Gastroesophageal sphincter (tissue), 4 donors: ENCODE measurements around the gene CELF2. TPM values are rescaled to one million over a fixed set of nuclear protein-coding genes. Genes with fewer than 3 reads are reported as not detected.

ENCODE experiments used
- ATAC-seq: fragments of 150-250 bp; one replicate; pipeline ENCODE4 v1.9.1; 2016; ENCODE audit warnings: mild to moderate bottlenecking, moderate library complexity
- H3K27ac ChIP-seq, 4 donors: fragments of 200-600 bp; sonication (generic) in 3 of 4; 1 replicate in 3 of 4; 2 replicates in 1 of 4; pipeline ENCODE4 v1.5.1; 2016 to 2019
- H3K27me3 ChIP-seq: fragments of 200-600 bp; sonication (generic); one replicate; pipeline ENCODE4 v1.5.1; 2019
- H3K36me3 ChIP-seq, 2 donors: fragments of 200-600 bp; sonication (generic); one replicate each; pipeline ENCODE4 v1.5.1; 2019; ENCODE audit warnings: control low read depth in 1 of 2
- H3K4me1 ChIP-seq, 3 donors: fragments of 200-600 bp; sonication (generic); 1 replicate in 2 of 3; 2 replicates in 1 of 3; pipeline ENCODE4 v1.5.1; 2016 to 2019; ENCODE audit warnings: control low read depth in 2 of 3
- H3K4me3 ChIP-seq, 2 donors: fragments of 200-600 bp; sonication (generic); one replicate each; pipeline ENCODE4 v1.5.1; 2019; ENCODE audit warnings: mild to moderate bottlenecking in 1 of 2, moderate library complexity in 1 of 2
- H3K9me3 ChIP-seq, 3 donors: fragments of 200-600 bp; sonication (generic); one replicate each; pipeline ENCODE4 v1.5.1; 2017 to 2019; ENCODE audit warnings: control low read depth in 2 of 3
- CTCF ChIP-seq, 4 experiments: fragments of 200-600 bp in 2 of 4; fragments of 450-650 bp in 2 of 4; sonication (generic) in 1 of 4; IDR thresholded peaks; one replicate each; pipeline ENCODE4 v1.5.1; 2017 to 2019; ENCODE audit warnings: antibody characterized with exemption in 4 of 4, mild to moderate bottlenecking in 2 of 4, moderate library complexity in 2 of 4
- EP300 ChIP-seq: sonication (generic); formaldehyde crosslinking; IDR thresholded peaks from one replicate; pipeline ENCODE4 v1.6.1; 2017; ENCODE audit warnings: antibody characterized with exemption, mild to moderate bottlenecking
- POLR2A ChIP-seq, 2 donors: fragments of 450-650 bp; IDR thresholded peaks; one replicate each; pipeline ENCODE4 v1.6.1; 2017; ENCODE audit warnings: antibody characterized with exemption in 2 of 2, mild to moderate bottlenecking in 2 of 2, moderate library complexity in 1 of 2
- POLR2AphosphoS5 ChIP-seq: sonication (generic); formaldehyde crosslinking; IDR thresholded peaks from one replicate; pipeline ENCODE4 v1.6.1; 2017; ENCODE audit warnings: antibody characterized with exemption
- WGBS, 2 donors: methylation state at CpG; one replicate each; pipeline ENCODE4 v1.1.5; 2018; ENCODE audit warnings: low coverage in 1 of 2; 5-methylcytosine and 5-hydroxymethylcytosine counted together
- total RNA-seq, 4 donors: library from RNA; depleted of rRNA; stranded (reverse); fragments of >200 nt; gene quantifications; one replicate each; pipeline ENCODE4 v1.1.0, GENCODE V29; 2016

The CELF2 gene
- total RNA-seq, 4 donors from 2014 or later, result 82.4 to 122 (median 110) TPM

DNA sequence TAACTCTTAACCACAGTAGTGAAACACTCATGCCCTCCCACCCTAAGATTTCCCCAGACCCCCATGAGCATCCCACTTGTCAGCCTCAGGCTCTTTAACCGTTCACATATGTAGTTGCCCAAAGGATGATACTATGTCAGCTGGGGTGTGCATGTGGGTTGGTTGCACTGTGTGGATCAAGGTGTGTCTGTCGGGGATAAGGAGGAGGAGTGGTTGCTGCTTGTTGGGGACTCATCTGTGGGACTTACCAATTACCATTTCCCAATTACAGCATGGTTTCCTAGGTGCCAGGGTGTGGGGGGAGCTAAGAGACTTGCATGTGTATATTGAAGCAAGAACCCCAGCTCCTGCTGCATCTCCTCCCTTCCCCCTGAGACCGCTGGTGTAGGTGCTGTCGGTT, 48.8 kb downstream of the CELF2 start:
- TF ChIP-seq CTCF (IDR thresholded peaks at IDR 0.05) (no peak), EP300 (no peak), POLR2A (IDR thresholded peaks at IDR 0.05) (no peak), POLR2AphosphoS5 (no peak)
- 80 to 100% methylated on average over 2 to 3 of the region's 4 CpGs for WGBS, 2 donors
- Histone ChIP-seq H3K4me3 (no peak overlapping the region), H3K9me3 (no peaks in the 10 kb centered on the region), H3K27me3 (no peaks in the 10 kb centered on the region), H3K27ac (no peak overlapping the region), H3K4me1 (peaks cover 0 to 34% (median 0%) of the 10 kb centered on the region in 3 donors), H3K36me3 (no peaks in the 10 kb centered on the region)
- no peak for ATAC-seq

- Histone ChIP-seq H3K4me1 (peaks cover 2 to 45% (median 10%) of the 10 kb centered on the region in 3 donors), H3K36me3 (no peaks in the 10 kb centered on the region), H3K27me3 (no peaks in the 10 kb centered on the region), H3K27ac (no peak overlapping the region), H3K4me3 (no peak overlapping the region), H3K9me3 (no peaks in the 10 kb centered on the region)
- WGBS, 2 donors, result 86 to 92% methylated on average over 2 to 4 of the region's 4 CpGs
- TF ChIP-seq CTCF (IDR thresholded peaks at IDR 0.05) (no peak), POLR2A (IDR thresholded peaks at IDR 0.05) (no peak)
- no peak for ATAC-seq
Measured at GRCh38 chr10:11068861-11069633, 51.4 kb downstream of the CELF2 start.

DNA sequence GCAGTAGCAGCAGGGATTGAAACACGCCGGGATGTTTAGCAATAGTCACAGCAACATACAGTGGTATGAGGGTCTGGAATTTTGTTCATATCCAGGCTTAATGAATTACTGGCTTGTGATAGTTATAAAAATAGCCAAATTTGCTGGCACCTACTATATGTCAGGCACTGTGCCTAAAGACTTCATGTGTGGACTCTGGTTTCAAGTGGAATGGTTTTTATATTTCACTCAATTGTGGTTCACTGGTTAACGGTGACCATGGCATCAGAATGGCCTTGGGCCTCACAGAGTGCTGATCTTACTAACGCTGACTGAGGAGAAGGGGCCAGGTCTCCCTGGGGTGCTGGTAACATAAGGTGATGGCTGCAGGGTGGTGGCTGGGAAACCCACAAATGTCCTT, 55.7 kb downstream of the CELF2 start:
- no peaks in the 10 kb centered on the region for H3K9me3 ChIP-seq
- no peak for TF ChIP-seq CTCF (IDR thresholded peaks at IDR 0.05)
- no peak for TF ChIP-seq EP300
- peak; percentile 23 for TF ChIP-seq POLR2AphosphoS5
- no peak for TF ChIP-seq POLR2A (IDR thresholded peaks at IDR 0.05)
- no peaks in the 10 kb centered on the region for H3K36me3 ChIP-seq
- H3K4me3 ChIP-seq, result no peak overlapping the region
- no peaks in the 10 kb centered on the region for H3K27me3 ChIP-seq
- ATAC-seq, result peak; percentile 22
- 14 to 29% methylated on average over 4 of the region's 4 CpGs for WGBS, 2 donors
- H3K4me1 ChIP-seq, result peaks cover 2 to 48% (median 17%) of the 10 kb centered on the region in 3 donors
- no peak overlapping the region for H3K27ac ChIP-seq

- Histone ChIP-seq H3K4me1 (peaks cover 2 to 48% (median 17%) of the 10 kb centered on the region in 3 donors), H3K4me3 (no peak overlapping the region), H3K27ac (no peak overlapping the region), H3K9me3 (no peaks in the 10 kb centered on the region), H3K36me3 (no peaks in the 10 kb centered on the region), H3K27me3 (no peaks in the 10 kb centered on the region)
- ATAC-seq, result no peak
- 89 to 90% methylated on average over 2 to 4 of the region's 4 CpGs for WGBS, 2 donors
- no peak for TF ChIP-seq CTCF (IDR thresholded peaks at IDR 0.05)
- no peak for TF ChIP-seq EP300
- no peak for TF ChIP-seq POLR2A (IDR thresholded peaks at IDR 0.05)
- TF ChIP-seq POLR2AphosphoS5, result no peak
Measured at GRCh38 chr10:11074536-11075267, 57.0 kb downstream of the CELF2 start.
